Stimulated activated CD8-positive, alpha-beta memory T cell treated with anti-CD3 and anti-CD28 coated beads, Interleukin-7, amount 100 ng/mL, for 4 hours (primary cell): ENCODE results near the gene C20orf202.
"Not testable (repeated sequence)": the region's sequence is repeated elsewhere in the genome, so short reads cannot be mapped to it uniquely, and the experiment has no call there.

Experiments used
- DNase-seq, 2 donors: peaks; one replicate each; pipeline ENCODE4 v3.0.0-alpha.2; 2020; ENCODE audit warnings: low read depth in 2 of 2

Gene C20orf202

GRCh38 chr20:1209447-1210387 is 6.5 kb downstream of the C20orf202 start:
- no peak for DNase-seq

GRCh38 chr20:1210501-1210900 is 7.2 kb downstream of the C20orf202 start:
- DNase-seq, result no peak

- no peak for DNase-seq
These were observed 8.8 kb downstream of the C20orf202 start for GRCh38 chr20:1212023-1212422.

- peak; percentile 39 to 46 for DNase-seq
These were observed 9.5 kb downstream of the C20orf202 start for GRCh38 chr20:1212607-1213396.

- no peak for DNase-seq
These were observed 11.6 kb downstream of the C20orf202 start for GRCh38 chr20:1214838-1215261.

GRCh38 chr20:1215386-1216170 is 12.3 kb downstream of the C20orf202 start:
- DNase-seq, result peak; percentile 39 to 57

- not testable (repeated sequence) for DNase-seq
These were observed 13.5 kb downstream of the C20orf202 start for GRCh38 chr20:1216527-1217427.

- not testable (repeated sequence) for DNase-seq
These were observed 19.5 kb downstream of the C20orf202 start for GRCh38 chr20:1222750-1223149.

GRCh38 chr20:1224205-1224890 is 21.1 kb downstream of the C20orf202 start:
- no peak for DNase-seq

GRCh38 chr20:1225263-1225782 is 22.1 kb downstream of the C20orf202 start:
- no peak for DNase-seq

GRCh38 chr20:1225783-1226654 is 22.8 kb downstream of the C20orf202 start, which contains the start of gene RAD21L1:
TSS of gene RAD21L1 (plus strand) at chr20:1226044. CDS start at chr20:1228454, 2,410 bp downstream.
- DNase-seq, result peak; percentile 62 to 69

GRCh38 chr20:1229541-1229940 is 26.3 kb downstream of the C20orf202 start:
- DNase-seq, result no peak

- DNase-seq, result no peak
These were observed 29.2 kb downstream of the C20orf202 start for GRCh38 chr20:1232286-1233111.

- DNase-seq, result no peak
These were observed 37.3 kb downstream of the C20orf202 start for GRCh38 chr20:1240549-1240948.

- no peak for DNase-seq
These were observed 38.2 kb downstream of the C20orf202 start for GRCh38 chr20:1241456-1241855.

- DNase-seq, result no peak
These were observed 38.8 kb downstream of the C20orf202 start for GRCh38 chr20:1242099-1242498.

GRCh38 chr20:1242530-1242929 is 39.3 kb downstream of the C20orf202 start:
- no peak for DNase-seq

GRCh38 chr20:1245578-1245977 is 42.3 kb downstream of the C20orf202 start:
- DNase-seq, result no peak
